ENCODE data around the gene SH3PXD2A.

DNA sequence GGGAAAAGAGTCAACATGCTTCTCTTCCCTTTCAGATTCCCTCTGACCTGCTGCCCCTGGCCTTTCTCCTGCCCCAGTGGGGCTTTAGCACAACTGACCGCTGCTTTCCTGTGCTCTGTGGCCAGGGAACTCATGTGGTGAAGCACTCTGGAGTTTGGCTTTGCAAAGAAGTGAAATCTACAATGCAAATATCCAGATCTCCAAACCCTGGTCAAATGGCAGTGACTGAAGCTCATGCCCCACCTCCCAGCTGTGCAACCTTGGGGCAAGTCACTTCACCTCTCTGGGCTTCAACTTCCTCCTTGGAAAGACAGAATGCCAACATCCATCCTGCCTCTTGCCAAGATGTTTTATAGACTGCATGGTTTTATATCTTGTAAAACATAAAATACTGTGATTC lies 204.0 kb downstream of the SH3PXD2A start:
- TF ChIP-seq, protein P1, sequence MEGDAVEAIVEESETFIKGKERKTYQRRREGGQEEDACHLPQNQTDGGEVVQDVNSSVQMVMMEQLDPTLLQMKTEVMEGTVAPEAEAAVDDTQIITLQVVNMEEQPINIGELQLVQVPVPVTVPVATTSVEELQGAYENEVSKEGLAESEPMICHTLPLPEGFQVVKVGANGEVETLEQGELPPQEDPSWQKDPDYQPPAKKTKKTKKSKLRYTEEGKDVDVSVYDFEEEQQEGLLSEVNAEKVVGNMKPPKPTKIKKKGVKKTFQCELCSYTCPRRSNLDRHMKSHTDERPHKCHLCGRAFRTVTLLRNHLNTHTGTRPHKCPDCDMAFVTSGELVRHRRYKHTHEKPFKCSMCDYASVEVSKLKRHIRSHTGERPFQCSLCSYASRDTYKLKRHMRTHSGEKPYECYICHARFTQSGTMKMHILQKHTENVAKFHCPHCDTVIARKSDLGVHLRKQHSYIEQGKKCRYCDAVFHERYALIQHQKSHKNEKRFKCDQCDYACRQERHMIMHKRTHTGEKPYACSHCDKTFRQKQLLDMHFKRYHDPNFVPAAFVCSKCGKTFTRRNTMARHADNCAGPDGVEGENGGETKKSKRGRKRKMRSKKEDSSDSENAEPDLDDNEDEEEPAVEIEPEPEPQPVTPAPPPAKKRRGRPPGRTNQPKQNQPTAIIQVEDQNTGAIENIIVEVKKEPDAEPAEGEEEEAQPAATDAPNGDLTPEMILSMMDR (IDR thresholded peaks at IDR 0.05) = no peak
- no peak for TF ChIP-seq EZH2 (IDR thresholded peaks at IDR 0.05; ENCODE audit: borderline replicate concordance, insufficient read depth, low read depth, low read length, poor library complexity, severe bottlenecking)
